Prostate gland (tissue), 2 donors: ENCODE data around the gene ADRB1.

Experiments used
- POLR2A ChIP-seq: fragments of 450-650 bp; IDR thresholded peaks from one replicate; pipeline ENCODE4 v1.6.1; 2016; ENCODE audit warnings: antibody characterized with exemption, mild to moderate bottlenecking
- TF ChIP-seq, protein P1 (sequence below), 4 experiments: fragments of 200-600 bp in 2 of 4; fragments of 450-650 bp in 2 of 4; sonication (generic) in 2 of 4; IDR thresholded peaks; 1 replicate in 3 of 4; 2 replicates in 1 of 4; pipeline ENCODE4 v1.5.1; 2016 to 2019; ENCODE audit warnings: antibody characterized with exemption in 4 of 4, mild to moderate bottlenecking in 2 of 4, moderate library complexity in 2 of 4

DNA sequence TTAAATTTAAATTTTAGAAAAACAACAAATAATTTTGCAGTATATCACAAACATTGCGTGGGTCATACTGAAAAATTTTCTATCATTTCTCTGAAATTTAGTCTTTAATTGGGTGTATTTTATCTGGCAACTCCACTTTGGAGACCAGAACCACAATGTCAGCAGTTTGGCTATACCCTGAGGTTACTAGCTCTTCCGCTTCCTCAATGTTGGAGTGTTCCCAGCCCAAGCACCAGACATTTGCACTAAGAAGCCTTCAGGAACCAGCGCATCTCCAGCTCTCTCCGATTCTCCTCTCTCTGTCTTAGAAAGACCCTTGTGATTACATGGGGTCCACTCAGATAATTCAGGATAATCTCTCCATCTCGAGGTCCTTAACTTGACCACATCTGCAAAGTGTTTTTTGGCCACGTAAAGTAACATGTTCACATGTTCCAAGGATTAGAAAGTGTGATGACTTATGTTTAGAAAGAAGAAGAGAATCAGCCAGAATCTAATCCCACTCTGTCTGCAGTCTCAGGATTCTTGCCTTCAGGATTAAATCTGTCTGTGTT lies 43.1 kb upstream of the ADRB1 start:
- no peak for TF ChIP-seq POLR2A
- TF ChIP-seq, protein P1, sequence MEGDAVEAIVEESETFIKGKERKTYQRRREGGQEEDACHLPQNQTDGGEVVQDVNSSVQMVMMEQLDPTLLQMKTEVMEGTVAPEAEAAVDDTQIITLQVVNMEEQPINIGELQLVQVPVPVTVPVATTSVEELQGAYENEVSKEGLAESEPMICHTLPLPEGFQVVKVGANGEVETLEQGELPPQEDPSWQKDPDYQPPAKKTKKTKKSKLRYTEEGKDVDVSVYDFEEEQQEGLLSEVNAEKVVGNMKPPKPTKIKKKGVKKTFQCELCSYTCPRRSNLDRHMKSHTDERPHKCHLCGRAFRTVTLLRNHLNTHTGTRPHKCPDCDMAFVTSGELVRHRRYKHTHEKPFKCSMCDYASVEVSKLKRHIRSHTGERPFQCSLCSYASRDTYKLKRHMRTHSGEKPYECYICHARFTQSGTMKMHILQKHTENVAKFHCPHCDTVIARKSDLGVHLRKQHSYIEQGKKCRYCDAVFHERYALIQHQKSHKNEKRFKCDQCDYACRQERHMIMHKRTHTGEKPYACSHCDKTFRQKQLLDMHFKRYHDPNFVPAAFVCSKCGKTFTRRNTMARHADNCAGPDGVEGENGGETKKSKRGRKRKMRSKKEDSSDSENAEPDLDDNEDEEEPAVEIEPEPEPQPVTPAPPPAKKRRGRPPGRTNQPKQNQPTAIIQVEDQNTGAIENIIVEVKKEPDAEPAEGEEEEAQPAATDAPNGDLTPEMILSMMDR (IDR thresholded peaks at IDR 0.05): no peak
